IMR-90 (cell line): ENCODE measurements around the gene OR2AJ1. TPM values are rescaled to one million over a fixed set of nuclear protein-coding genes. Genes with fewer than 3 reads are reported as not detected.

Experiments used
- ATAC-seq: fragments of 200-7000 bp; cut with Tn5 transposase; 2 replicates; pipeline ENCODE4 v1.9.1; 2020; ENCODE audit warnings: low read depth, mild to moderate bottlenecking, moderate library complexity
- BruUV-seq: library from RNA; stranded (reverse); fragments of 400-500 nt; replicated peaks from 2 replicates; lab custom pipeline; 2021; lab: Mats Ljungman, UMichigan
- CTCF ChIA-PET: fragments of 300-600 bp; formaldehyde crosslinking; extraction: SDS; loops from one replicate; lab custom pipeline; 2021; ENCODE audit warnings: antibody characterized with exemption; lab: Yijun Ruan, JAX
- POLR2A ChIA-PET: fragments of 300-600 bp; sonication (Branson Sonifier 250); formaldehyde crosslinking; loops from one replicate; lab custom pipeline; 2022; ENCODE audit warnings: antibody characterized with exemption; ENCODE audit not compliant: unreplicated experiment; lab: Charles Lee
- DNase-seq: peaks from one replicate; pipeline ENCODE4 v3.0.0; 2013
- H2AFZ ChIP-seq: replicated peaks from 2 replicates; pipeline ENCODE3; 2013; ENCODE audit warnings: low read length, mild to moderate bottlenecking; ENCODE audit not compliant: poor library complexity
- H2AK5ac ChIP-seq: 2 replicates; pipeline ENCODE4 v1.6.1; 2013; ENCODE audit warnings: low read depth, low read length, inconsistent platforms
- H2AK9ac ChIP-seq: replicated peaks from 2 replicates; pipeline ENCODE3; 2013; ENCODE audit warnings: mild to moderate bottlenecking, low read depth, low read length, moderate library complexity; ENCODE audit not compliant: poor library complexity
- H2BK120ac ChIP-seq: 2 replicates; pipeline ENCODE4 v1.6.1; 2013; ENCODE audit warnings: low read depth, low read length, inconsistent platforms
- H2BK15ac ChIP-seq: 3 replicates; pipeline ENCODE4 v1.6.1; 2013; ENCODE audit warnings: low read depth, low read length, inconsistent platforms
- H2BK20ac ChIP-seq: 2 replicates; pipeline ENCODE4 v1.6.1; 2013; ENCODE audit warnings: low read depth, mild to moderate bottlenecking, inconsistent platforms, low read length, moderate library complexity
- H2BK5ac ChIP-seq: 2 replicates; pipeline ENCODE4 v1.6.1; 2013; ENCODE audit warnings: mild to moderate bottlenecking, low read depth, low read length, inconsistent platforms; ENCODE audit not compliant: poor library complexity, severe bottlenecking
- H3K14ac ChIP-seq: replicated peaks from 2 replicates; pipeline ENCODE4 v1.6.1; 2013; ENCODE audit warnings: low read depth, low read length, inconsistent platforms
- H3K18ac ChIP-seq: 2 replicates; pipeline ENCODE4 v1.6.1; 2013; ENCODE audit warnings: low read depth, low read length, control low read depth
- H3K23ac ChIP-seq: 2 replicates; pipeline ENCODE4 v1.6.1; 2013; ENCODE audit warnings: low read depth, low read length, inconsistent platforms
- H3K27ac ChIP-seq: 2 replicates; pipeline ENCODE4 v1.5.1; 2013; ENCODE audit warnings: mild to moderate bottlenecking, control low read depth, low read length; ENCODE audit not compliant: insufficient read depth
- H3K27me3 ChIP-seq: 2 replicates; pipeline ENCODE4 v1.6.1; 2013; ENCODE audit warnings: low read length; ENCODE audit not compliant: control insufficient read depth, insufficient read depth
- H3K36me3 ChIP-seq: 2 replicates; pipeline ENCODE4 v1.6.1; 2013; ENCODE audit warnings: low read length, mixed read lengths; ENCODE audit not compliant: control insufficient read depth, insufficient read depth
- H3K4ac ChIP-seq: 2 replicates; pipeline ENCODE4 v1.6.1; 2013; ENCODE audit warnings: low read depth, low read length, inconsistent platforms
- H3K4me1 ChIP-seq: 2 replicates; pipeline ENCODE4 v1.6.1; 2013; ENCODE audit warnings: low read length, mixed read lengths; ENCODE audit not compliant: control insufficient read depth, insufficient read depth
- H3K4me2 ChIP-seq: 2 replicates; pipeline ENCODE4 v1.6.1; 2013; ENCODE audit warnings: low read depth, mild to moderate bottlenecking, control low read depth, low read length, moderate library complexity
- H3K4me3 ChIP-seq: 2 replicates; pipeline ENCODE4 v1.5.1; 2013; ENCODE audit warnings: low read depth, mild to moderate bottlenecking, control low read depth, low read length, moderate library complexity; ENCODE audit not compliant: insufficient read depth
- H3K56ac ChIP-seq: 2 replicates; pipeline ENCODE4 v1.6.1; 2013; ENCODE audit warnings: low read length, inconsistent platforms; ENCODE audit not compliant: insufficient read depth; ENCODE audit errors: extremely low read depth
- H3K79me1 ChIP-seq, 2 experiments: 2 replicates each; pipeline ENCODE4 v1.6.1; 2013; ENCODE audit warnings: low read length in 2 of 2, inconsistent platforms in 1 of 2, low read depth in 1 of 2
- H3K9ac ChIP-seq: 2 replicates; pipeline ENCODE4 v1.6.1; 2013; ENCODE audit warnings: low read depth, low read length, control low read depth
- H3K9me1 ChIP-seq: 2 replicates; pipeline ENCODE4 v1.6.1; 2013; ENCODE audit warnings: low read length, inconsistent platforms; ENCODE audit not compliant: insufficient read depth
- H3K9me3 ChIP-seq: 2 replicates; pipeline ENCODE4 v1.6.1; 2013; ENCODE audit warnings: low read length; ENCODE audit not compliant: control insufficient read depth, insufficient read depth
- H4K20me1 ChIP-seq: 2 replicates; pipeline ENCODE4 v1.6.1; 2013; ENCODE audit warnings: low read length, inconsistent platforms; ENCODE audit not compliant: insufficient read depth
- H4K5ac ChIP-seq: 2 replicates; pipeline ENCODE4 v1.6.1; 2013; ENCODE audit warnings: mild to moderate bottlenecking, low read depth, low read length, control low read depth
- H4K8ac ChIP-seq, 2 experiments: 2 replicates each; pipeline ENCODE4 v1.6.1; 2013; ENCODE audit warnings: low read depth in 2 of 2, low read length in 2 of 2, control low read depth in 1 of 2, inconsistent platforms in 1 of 2
- H4K91ac ChIP-seq: 2 replicates; pipeline ENCODE4 v1.6.1; 2013; ENCODE audit warnings: low read depth, low read length, inconsistent platforms; ENCODE audit not compliant: insufficient read depth
- CEBPB ChIP-seq: IDR thresholded peaks from 2 replicates; pipeline ENCODE4 v1.6.1; 2012; ENCODE audit warnings: low read depth, low read length, improper control_type of control experiment
- MAFK ChIP-seq: IDR thresholded peaks from 2 replicates; pipeline ENCODE4 v1.6.1; 2012; ENCODE audit warnings: low read depth, low read length, improper control_type of control experiment
- SMC3 ChIP-seq: fragments of 150-350 bp; IDR thresholded peaks from 2 replicates; pipeline ENCODE4 v1.6.1; 2016; ENCODE audit warnings: low read depth, mild to moderate bottlenecking, antibody characterized with exemption, low read length, moderate library complexity
- whole genome bisulfite sequencing, 2 experiments: methylation state at CpG; one replicate each; pipeline versions ENCODE4 v1.1.5 to v1.1.7; 2013; ENCODE audit warnings: missing lambda C conversion rate in 2 of 2; ENCODE audit not compliant: insufficient read length in 1 of 2; ENCODE audit errors: extremely low coverage in 2 of 2; 5-methylcytosine and 5-hydroxymethylcytosine counted together
- dilution Hi-C: fragments of 300-500 bp; cut with HindIII; formaldehyde crosslinking; loops from one replicate; pipeline ENCODE4 v1.14.3; 2018; ENCODE audit warnings: low sequenced_read_pairs; ENCODE audit not compliant: unreplicated experiment
- in situ Hi-C: fragments of 300-500 bp; cut with MboI; formaldehyde crosslinking; loops from 3 replicates; pipeline ENCODE4 v1.14.3; 2019; ENCODE audit warnings: low sequenced_read_pairs, inconsistent platforms, mixed read lengths
- intact Hi-C: fragments of 100-400 bp; cut with micrococcal nuclease; formaldehyde crosslinking; loops from 2 replicates; pipeline ENCODE4 v1.10.0; 2022
- polyA plus RNA-seq, 3 experiments: library from polyadenylated mRNA; depleted of rRNA; stranded (reverse); fragments of >200 nt; gene quantifications; 2 replicates each; pipeline ENCODE4 v1.2.3, GENCODE V29; 2012; ENCODE audit warnings: low replicate concordance in 1 of 3
- total RNA-seq: library from RNA; depleted of rRNA; stranded (reverse); fragments of >200 nt; gene quantifications from 2 replicates; pipeline ENCODE4 v1.2.3, GENCODE V29; 2012

Gene OR2AJ1
- total and polyA plus RNA-seq, 2 of the 4 experiments (the other 2 are of a cell fraction) = not detected

- intact Hi-C loops = no loop called here
- no peak overlapping the region for H3K27ac ChIP-seq
- no peak overlapping the region for H3K4me3 ChIP-seq
- H3K4ac ChIP-seq = no peak overlapping the region
- no peak overlapping the region for H3K18ac ChIP-seq
- no peak overlapping the region for H2BK20ac ChIP-seq
- H2AK5ac ChIP-seq = no peak overlapping the region
- no peak overlapping the region for H2BK15ac ChIP-seq
- no peaks in the 10 kb centered on the region for H3K27me3 ChIP-seq
- H4K8ac ChIP-seq = no peak overlapping the region
- dilution Hi-C loops = no loop called here
- no peak overlapping the region for H2BK5ac ChIP-seq
- H3K36me3 ChIP-seq = no peaks in the 10 kb centered on the region
- in situ Hi-C loops = no loop called here
- CTCF ChIA-PET = no interaction called here
- no peaks in the 10 kb centered on the region for H3K79me1 ChIP-seq
- no TSS peak for BruUV-seq
- 52% methylated on average over 5 of the region's 9 CpGs; no CpG with 5 or more reads in 1 of the 2 experiments for WGBS, 2 experiments
- no peak overlapping the region for H2AK9ac ChIP-seq
- TF ChIP-seq SMC3 (no peak), CEBPB (no peak), MAFK (no peak)
- H4K20me1 ChIP-seq = no peaks in the 10 kb centered on the region
- no peak overlapping the region for H3K14ac ChIP-seq
- H3K9me3 ChIP-seq = peaks cover 15% of the 10 kb centered on the region; the same call in 1 of the 2 replicates
- no peak overlapping the region for H4K91ac ChIP-seq
- H2BK120ac ChIP-seq = no peak overlapping the region
- no peak overlapping the region for H3K9ac ChIP-seq
- H4K5ac ChIP-seq = no peak overlapping the region
- no peak overlapping the region for H2AFZ ChIP-seq
- POLR2A ChIA-PET = no interaction called here
- no peak overlapping the region for H3K56ac ChIP-seq
- H3K4me1 ChIP-seq = no peaks in the 10 kb centered on the region
- DNase-seq (no peak), ATAC-seq (no peak)
- H3K23ac ChIP-seq = no peak overlapping the region
- no peak overlapping the region for H3K4me2 ChIP-seq
- H3K9me1 ChIP-seq = no peaks in the 10 kb centered on the region
These were observed 11.1 kb downstream of the OR2AJ1 start for GRCh38 chr1:247935781-247936180.
